GM18511 (cell line): ENCODE results near the gene PHF21B.
"Not testable (repeated sequence)": the region's sequence is repeated elsewhere in the genome, so short reads cannot be mapped to it uniquely, and the experiment has no call there.

ENCODE experiments used
- ATAC-seq: cut with Tn5 transposase; IDR thresholded peaks from one replicate; pipeline ENCODE4 v1.9.1; 2021; ENCODE audit warnings: mild to moderate bottlenecking, moderate library complexity; ENCODE audit not compliant: unreplicated experiment

Gene PHF21B

GRCh38 chr22:44921766-44922165 lies 88.0 kb downstream of the PHF21B start:
- not testable (repeated sequence) for ATAC-seq

GRCh38 chr22:44920183-44920582 lies 89.6 kb downstream of the PHF21B start:
- ATAC-seq: no peak

- ATAC-seq: no peak
These were observed 90.1 kb downstream of the PHF21B start for GRCh38 chr22:44919691-44920090.

GRCh38 chr22:44918925-44919392 lies 90.8 kb downstream of the PHF21B start:
- no peak for ATAC-seq

GRCh38 chr22:44918166-44918924 lies 91.5 kb downstream of the PHF21B start:
- ATAC-seq: no peak

- no peak for ATAC-seq
These were observed 92.2 kb downstream of the PHF21B start for GRCh38 chr22:44917372-44918165.

GRCh38 chr22:44916281-44917231 lies 93.2 kb downstream of the PHF21B start:
- no peak for ATAC-seq

GRCh38 chr22:44915441-44915840 lies 94.4 kb downstream of the PHF21B start:
- ATAC-seq: no peak

- ATAC-seq: no peak
These were observed 95.6 kb downstream of the PHF21B start for GRCh38 chr22:44914026-44914721.

- ATAC-seq: no peak
These were observed 96.4 kb downstream of the PHF21B start for GRCh38 chr22:44913198-44913983.

- ATAC-seq: no peak
These were observed 100.6 kb downstream of the PHF21B start for GRCh38 chr22:44909241-44909640.

GRCh38 chr22:44907765-44908737 lies 101.8 kb downstream of the PHF21B start:
- no peak for ATAC-seq

- no peak for ATAC-seq
These were observed 102.7 kb downstream of the PHF21B start for GRCh38 chr22:44906999-44907644.

- ATAC-seq: no peak
These were observed 103.4 kb downstream of the PHF21B start for GRCh38 chr22:44906248-44906936.

- not testable (repeated sequence) for ATAC-seq
These were observed 105.2 kb downstream of the PHF21B start for GRCh38 chr22:44904492-44905152.

- ATAC-seq: not testable (repeated sequence)
These were observed 106.6 kb downstream of the PHF21B start for GRCh38 chr22:44903164-44903563.

GRCh38 chr22:44901301-44901700 lies 108.5 kb downstream of the PHF21B start:
- no peak for ATAC-seq
